GM21528 (cell line): ENCODE results near the gene MANEA.
"Not testable (repeated sequence)": the region's sequence is repeated elsewhere in the genome, so short reads cannot be mapped to it uniquely, and the experiment has no call there.

Experiments used
- ATAC-seq: cut with Tn5 transposase; IDR thresholded peaks from one replicate; pipeline ENCODE4 v1.9.1; 2021; ENCODE audit warnings: mild to moderate bottlenecking, moderate library complexity; ENCODE audit not compliant: unreplicated experiment, low FRiP score

Gene MANEA

GRCh38 chr6:95581073-95581472 is 3.7 kb downstream of the MANEA start:
- ATAC-seq = no peak

GRCh38 chr6:95584226-95584625 is 6.9 kb downstream of the MANEA start:
- not testable (repeated sequence) for ATAC-seq

- ATAC-seq = no peak
Measured at GRCh38 chr6:95587989-95588388, 10.7 kb downstream of the MANEA start.

GRCh38 chr6:95589067-95589466 is 11.7 kb downstream of the MANEA start:
- ATAC-seq = no peak

- ATAC-seq = no peak
Measured at GRCh38 chr6:95589826-95590570, 12.7 kb downstream of the MANEA start.

GRCh38 chr6:95593025-95593424 is 15.7 kb downstream of the MANEA start:
- ATAC-seq = no peak

- ATAC-seq = no peak
Measured at GRCh38 chr6:95596021-95596420, 18.7 kb downstream of the MANEA start.

GRCh38 chr6:95599706-95600105 is 22.4 kb downstream of the MANEA start:
- ATAC-seq = no peak

- no peak for ATAC-seq
Measured at GRCh38 chr6:95601133-95601532, 23.8 kb downstream of the MANEA start.

GRCh38 chr6:95614094-95614493 is 36.8 kb downstream of the MANEA start:
- ATAC-seq = no peak

GRCh38 chr6:95629551-95629950 is 52.2 kb downstream of the MANEA start:
- no peak for ATAC-seq

GRCh38 chr6:95636552-95637431 is 59.5 kb downstream of the MANEA start:
- no peak for ATAC-seq

GRCh38 chr6:95648636-95649035 is 71.3 kb downstream of the MANEA start:
- ATAC-seq = no peak

GRCh38 chr6:95649451-95649850 is 72.1 kb downstream of the MANEA start:
- no peak for ATAC-seq

GRCh38 chr6:95654176-95654575 is 76.8 kb downstream of the MANEA start:
- ATAC-seq = no peak

- no peak for ATAC-seq
Measured at GRCh38 chr6:95658886-95659285, 81.6 kb downstream of the MANEA start.
